Stimulated activated CD4-positive, alpha-beta T cell treated with anti-CD3 and anti-CD28 coated beads, Interleukin-15, amount 100 ng/mL, for 1 hour (primary cell): ENCODE measurements around the gene CAMSAP3.

Experiments
- DNase-seq, 2 donors: peaks; one replicate each; pipeline ENCODE4 v3.0.0-alpha.2; 2020; ENCODE audit warnings: low read depth in 1 of 2, low spot score in 1 of 2

CAMSAP3 gene, protein sequence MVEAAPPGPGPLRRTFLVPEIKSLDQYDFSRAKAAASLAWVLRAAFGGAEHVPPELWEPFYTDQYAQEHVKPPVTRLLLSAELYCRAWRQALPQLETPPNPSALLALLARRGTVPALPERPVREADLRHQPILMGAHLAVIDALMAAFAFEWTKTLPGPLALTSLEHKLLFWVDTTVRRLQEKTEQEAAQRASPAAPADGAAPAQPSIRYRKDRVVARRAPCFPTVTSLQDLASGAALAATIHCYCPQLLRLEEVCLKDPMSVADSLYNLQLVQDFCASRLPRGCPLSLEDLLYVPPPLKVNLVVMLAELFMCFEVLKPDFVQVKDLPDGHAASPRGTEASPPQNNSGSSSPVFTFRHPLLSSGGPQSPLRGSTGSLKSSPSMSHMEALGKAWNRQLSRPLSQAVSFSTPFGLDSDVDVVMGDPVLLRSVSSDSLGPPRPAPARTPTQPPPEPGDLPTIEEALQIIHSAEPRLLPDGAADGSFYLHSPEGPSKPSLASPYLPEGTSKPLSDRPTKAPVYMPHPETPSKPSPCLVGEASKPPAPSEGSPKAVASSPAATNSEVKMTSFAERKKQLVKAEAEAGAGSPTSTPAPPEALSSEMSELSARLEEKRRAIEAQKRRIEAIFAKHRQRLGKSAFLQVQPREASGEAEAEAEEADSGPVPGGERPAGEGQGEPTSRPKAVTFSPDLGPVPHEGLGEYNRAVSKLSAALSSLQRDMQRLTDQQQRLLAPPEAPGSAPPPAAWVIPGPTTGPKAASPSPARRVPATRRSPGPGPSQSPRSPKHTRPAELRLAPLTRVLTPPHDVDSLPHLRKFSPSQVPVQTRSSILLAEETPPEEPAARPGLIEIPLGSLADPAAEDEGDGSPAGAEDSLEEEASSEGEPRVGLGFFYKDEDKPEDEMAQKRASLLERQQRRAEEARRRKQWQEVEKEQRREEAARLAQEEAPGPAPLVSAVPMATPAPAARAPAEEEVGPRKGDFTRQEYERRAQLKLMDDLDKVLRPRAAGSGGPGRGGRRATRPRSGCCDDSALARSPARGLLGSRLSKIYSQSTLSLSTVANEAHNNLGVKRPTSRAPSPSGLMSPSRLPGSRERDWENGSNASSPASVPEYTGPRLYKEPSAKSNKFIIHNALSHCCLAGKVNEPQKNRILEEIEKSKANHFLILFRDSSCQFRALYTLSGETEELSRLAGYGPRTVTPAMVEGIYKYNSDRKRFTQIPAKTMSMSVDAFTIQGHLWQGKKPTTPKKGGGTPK

DNA sequence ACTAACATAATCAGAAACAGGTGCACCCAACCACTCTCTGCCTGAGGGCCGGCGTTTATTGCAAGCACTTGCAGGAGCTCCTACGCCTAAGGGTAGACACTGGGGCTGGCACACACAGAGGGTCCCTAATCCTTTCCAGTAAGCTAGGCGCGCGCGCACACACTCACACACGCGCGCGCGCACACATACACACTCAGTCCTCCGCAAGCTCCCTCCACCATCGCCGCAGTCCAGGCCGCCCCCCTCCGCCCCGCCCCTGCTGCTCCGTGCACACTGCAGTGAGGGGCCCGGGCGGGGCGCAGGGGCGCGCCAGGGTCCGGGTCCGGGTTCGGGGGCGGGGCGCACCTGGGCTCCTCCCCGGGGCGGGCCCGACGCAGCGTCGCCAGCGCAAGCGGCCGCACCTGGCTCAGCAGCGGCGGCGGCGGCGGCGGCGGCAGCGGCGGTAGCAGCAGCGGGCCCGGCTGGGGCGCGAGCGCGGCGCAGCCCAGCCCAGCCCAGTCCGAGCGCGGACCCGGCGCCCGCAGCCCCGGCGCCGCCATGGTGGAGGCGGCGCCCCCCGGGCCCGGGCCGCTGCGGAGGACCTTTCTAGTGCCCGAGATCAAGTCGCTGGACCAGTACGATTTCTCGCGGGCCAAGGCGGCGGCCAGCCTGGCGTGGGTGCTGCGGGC lies at the start of gene CAMSAP3:
Gene CAMSAP3 (plus strand): TSS at position 398 of the 668 bp plus-strand sequence. CDS start 140 bp downstream, at position 538.
- peak in 1 of 2 donors; percentile 39 for DNase-seq

DNA sequence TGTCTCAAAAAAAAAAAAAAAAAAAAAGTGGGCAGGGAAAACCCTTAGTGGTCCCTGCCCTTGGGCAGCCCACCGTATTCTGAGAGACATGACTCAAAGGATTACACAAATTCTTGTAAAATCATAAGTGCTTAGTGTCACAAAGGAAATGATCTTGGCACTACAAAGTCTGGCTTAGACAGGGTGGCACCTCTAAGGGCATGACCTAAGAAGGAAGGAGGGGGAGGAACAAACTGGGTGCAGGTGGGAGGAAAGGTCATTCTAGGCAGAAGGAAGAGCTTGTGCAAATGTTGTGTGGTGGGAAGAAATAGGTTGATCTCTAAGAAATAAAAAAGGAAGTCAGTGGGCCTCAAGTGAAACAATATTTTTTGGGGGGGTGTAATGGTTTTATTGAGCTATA lies 49.8 kb upstream of the CAMSAP3 start:
- DNase-seq = no peak

DNA sequence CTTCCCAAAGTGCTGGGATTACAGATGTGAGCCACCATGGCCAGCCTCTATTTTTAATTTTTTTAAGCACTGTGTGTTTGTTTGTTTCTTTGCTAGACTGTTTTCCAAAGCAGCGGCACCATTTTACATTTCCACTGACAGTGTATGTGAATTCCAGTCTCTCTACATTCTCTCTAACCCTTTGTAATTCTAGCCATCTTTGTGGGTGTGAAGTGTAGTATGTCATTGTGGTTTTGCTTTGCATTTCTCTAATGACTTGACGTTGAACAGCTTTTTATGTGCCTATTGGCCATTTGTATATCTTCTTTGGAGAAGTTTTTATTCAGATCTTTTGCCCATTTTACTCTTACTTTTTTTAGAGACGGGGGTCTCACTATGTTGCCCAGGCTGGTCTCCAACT lies 48.5 kb upstream of the CAMSAP3 start:
- no peak for DNase-seq

DNA sequence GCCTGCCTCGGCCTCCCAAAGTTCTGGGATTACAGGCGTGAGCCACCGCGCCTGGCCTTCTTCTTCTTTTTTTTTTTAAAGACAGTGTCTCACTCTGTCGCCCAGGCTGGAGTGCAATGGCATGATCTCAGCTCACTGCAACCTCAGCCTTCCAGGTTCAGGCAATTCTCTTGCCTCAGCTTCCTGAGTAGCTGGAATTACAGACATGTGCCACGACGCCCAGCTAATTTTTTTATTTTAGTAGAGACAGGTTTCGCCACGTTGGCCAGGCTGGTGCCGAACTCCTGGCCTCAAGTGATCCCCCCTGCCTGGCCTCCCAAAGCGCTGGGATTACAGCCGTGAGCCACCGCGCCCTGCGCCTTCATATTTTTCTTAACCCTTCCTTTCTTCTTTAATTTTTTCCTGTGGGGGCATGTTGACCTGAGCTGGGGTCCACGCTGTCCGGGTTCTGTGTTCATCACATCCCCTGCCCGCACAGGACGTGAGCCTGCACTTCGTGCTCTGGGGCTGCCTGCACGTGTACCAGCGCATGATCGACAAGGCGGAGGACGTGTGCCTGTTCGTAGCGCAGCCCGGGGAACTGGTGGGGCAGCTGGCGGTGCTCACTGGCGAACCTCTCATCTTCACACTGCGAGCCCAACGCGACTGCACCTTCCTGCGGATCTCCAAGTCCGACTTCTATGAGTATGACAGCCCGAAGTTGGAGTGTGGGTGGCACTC lies 46.1 kb upstream of the CAMSAP3 start:
- no peak for DNase-seq

DNA sequence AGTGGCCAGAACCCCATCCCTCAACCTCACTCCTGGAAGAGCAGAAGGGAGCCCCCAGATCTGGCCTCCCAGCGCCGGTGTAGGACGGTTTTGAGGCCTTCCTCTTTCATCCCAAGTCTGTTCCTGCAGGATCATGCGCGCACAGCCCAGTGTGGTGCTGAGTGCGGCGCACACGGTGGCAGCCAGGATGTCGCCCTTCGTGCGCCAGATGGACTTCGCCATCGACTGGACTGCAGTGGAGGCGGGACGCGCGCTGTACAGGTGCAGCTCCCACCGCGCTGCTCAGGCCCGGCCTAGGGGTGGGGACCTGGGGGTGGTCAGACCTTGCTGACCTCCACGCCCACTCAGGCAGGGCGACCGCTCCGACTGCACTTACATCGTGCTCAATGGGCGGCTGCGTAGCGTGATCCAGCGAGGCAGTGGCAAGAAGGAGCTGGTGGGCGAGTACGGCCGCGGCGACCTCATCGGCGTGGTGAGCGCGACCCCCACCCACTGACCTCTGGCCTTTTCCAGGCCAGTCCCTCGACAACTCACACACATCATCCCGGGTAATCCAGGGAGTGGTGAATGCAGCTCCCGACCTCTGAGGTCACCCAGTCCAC lies 45.4 kb upstream of the CAMSAP3 start:
- DNase-seq = no peak

DNA sequence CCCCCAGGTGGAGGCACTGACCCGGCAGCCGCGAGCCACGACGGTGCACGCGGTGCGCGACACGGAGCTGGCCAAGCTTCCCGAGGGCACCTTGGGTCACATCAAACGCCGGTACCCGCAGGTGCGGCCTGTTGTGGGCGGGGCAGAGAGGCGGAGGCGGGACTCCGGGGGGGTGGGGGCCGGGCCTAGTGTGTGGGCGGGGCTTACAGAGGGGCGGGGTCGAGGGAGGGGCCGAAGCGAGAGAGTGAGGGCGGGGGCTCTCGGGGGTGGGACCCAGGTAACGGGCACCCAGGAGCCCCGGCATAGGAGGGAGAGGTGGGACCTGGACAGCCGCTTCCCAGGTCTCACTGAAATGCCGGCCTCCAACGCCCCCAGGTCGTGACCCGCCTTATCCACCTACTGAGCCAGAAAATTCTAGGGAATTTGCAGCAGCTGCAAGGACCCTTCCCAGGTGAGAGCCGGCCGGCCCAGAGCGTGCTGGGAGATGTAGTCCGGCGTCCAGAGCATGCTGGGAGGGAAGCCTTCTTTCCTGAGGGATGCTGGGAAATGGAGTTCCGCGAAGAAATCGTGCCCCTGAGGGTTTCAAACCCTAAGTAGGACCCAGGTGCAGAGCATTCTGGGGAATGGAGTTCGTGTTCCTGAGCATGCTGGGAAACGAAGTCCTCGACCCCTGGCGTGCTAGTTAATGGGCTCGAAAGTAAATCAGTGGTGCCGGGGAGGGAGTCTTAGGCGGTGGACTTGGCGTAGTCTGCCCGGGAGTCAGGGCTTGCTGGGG lies 44.5 kb upstream of the CAMSAP3 start:
- no peak for DNase-seq

DNA sequence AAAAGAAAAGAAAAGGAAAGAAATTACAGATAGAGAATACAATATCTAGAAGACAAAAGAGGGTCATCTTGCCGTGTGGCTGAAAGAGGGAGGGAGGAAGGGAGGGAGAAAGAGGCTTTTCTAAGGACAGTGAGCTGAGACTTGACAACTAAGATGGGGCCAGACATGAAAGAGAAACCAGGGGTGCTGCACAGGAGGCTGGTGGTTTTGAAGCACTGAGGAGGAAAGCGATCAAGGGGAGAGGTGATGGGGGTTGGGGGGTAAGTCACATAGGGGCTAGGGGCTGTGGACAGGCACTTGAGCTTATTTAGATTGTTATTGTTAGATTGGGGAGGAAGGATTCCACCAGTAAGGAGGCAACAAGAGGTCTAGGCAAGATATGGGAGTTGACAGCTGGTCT lies 42.9 kb upstream of the CAMSAP3 start:
- DNase-seq = no peak

DNA sequence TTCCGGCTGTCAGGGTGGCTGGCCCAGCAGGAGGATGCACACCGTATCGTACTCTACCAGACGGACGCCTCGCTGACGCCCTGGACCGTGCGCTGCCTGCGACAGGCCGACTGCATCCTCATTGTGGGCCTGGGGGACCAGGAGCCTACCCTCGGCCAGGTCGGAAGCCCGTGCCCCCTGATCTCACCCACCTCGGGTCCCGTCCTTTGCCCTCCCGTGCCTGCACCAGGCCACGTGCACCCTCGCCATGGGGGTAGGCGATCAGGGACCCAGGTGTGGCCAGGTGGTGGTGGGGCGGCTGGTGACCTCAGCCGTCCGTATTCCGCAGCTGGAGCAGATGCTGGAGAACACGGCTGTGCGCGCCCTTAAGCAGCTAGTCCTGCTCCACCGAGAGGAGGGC lies 41.1 kb upstream of the CAMSAP3 start:
- DNase-seq = no peak

DNA sequence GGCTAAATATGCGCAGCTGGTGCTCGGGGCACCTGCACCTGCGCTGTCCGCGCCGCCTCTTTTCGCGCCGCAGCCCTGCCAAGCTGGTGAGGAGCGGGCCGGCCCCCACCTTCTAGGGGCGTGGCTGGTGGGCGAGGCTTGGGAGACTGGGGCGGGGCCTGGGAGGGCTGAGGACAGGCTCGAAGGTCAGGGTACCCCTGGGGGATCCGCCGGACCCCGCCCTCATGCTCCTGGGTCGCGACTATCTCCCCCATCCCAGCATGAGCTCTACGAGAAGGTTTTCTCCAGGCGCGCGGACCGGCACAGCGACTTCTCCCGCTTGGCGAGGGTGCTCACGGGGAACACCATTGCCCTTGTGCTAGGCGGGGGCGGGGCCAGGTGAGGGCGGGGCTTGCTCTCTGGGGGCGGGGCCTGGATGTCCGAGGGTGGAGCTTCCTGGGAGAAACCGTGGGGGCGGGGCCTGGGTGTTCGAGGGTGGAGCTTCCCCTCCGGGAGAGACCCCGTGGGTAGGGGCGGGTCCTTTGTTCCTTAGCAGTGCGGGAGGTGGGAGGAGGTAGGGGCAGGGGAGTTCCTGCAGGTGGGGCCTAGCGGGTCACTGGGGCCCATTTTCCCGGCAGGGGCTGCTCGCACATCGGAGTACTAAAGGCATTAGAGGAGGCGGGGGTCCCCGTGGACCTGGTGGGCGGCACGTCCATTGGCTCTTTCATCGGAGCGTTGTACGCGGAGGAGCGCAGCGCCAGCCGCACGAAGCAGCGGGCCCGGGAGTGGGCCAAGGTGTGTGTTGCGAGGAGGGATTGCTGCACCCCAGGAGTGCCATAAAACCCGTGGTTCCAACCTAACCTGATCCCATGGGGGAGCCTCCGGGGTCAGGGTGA lies 40.4 kb upstream of the CAMSAP3 start:
- DNase-seq = no peak

DNA sequence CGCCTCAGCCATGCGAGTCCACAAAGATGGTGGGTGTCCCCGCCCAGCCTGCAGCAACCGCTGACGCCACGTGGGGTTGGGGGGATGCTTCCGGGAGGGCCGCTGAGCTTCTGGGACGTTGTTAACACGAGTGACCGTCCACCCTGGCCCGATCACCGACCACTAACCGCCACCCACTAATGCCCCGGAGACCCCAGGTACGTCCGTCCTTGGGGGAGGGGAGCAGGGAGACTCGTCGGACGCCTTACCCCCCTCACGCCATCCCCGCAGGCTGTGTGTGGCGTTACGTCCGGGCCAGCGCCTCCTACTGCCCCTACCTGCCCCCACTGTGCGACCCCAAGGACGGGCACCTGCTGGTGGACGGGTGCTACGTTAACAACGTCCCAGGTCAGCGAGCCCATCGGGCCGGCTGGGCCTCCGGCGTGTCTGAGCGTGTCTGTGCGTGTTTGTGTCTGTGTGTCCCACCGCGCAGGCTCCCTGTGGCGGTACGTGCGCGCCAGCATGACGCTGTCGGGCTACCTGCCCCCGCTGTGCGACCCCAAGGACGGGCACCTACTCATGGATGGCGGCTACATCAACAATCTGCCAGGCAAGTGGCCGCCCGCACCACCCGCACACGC lies 38.9 kb upstream of the CAMSAP3 start:
- DNase-seq = no peak

DNA sequence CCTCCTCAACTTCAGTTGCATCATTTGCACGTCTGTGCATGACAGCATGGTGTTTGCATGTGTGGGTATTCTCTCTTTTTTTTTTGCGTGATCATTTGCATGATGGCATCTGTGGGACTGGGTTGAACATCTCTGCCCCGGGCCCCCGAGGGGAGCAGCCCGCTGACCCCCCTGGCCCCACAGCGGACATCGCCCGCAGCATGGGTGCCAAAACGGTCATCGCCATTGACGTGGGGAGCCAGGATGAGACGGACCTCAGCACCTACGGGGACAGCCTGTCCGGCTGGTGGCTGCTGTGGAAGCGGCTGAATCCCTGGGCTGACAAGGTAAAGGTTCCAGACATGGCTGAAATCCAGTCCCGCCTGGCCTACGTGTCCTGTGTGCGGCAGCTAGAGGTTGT lies 37.0 kb upstream of the CAMSAP3 start:
- no peak for DNase-seq

DNA sequence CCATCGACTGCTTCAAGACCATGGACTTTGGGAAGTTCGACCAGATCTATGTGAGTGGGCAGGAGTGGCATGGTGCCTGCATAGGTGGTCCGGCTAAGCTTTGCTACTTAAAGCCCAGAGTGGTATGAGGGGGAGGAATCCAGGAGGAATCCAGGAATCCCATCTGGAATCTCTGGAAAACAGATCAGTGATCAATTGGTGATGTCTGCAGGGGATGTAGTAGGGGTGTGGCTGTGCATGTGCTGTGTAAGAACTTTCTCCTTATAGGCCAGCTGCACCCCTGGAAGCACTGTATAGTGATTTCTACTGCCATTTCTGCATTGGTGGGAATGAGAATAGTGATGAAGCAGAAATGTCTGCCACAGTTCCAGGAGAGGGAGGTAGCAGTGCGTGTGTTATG lies 36.6 kb upstream of the CAMSAP3 start:
- no peak for DNase-seq

DNA sequence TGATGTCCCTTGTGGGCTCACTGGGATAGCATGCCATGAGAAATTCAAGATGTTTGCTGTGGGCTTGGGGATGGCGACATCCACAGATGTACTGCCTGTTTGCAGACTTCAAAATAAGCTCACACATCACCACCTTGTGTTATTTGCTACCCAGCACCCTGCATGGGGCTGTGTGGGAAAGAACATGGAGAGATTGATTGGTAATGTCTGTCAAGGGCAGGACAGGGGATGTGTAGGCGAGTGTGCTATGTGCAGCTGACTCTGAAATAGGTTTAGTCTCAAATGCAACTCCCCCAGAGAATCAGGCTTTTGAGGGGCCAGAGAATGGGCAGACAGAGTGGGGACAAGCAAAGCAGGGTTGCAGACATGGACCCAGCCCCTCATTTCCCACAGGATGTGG lies 35.4 kb upstream of the CAMSAP3 start:
- no peak for DNase-seq

DNA sequence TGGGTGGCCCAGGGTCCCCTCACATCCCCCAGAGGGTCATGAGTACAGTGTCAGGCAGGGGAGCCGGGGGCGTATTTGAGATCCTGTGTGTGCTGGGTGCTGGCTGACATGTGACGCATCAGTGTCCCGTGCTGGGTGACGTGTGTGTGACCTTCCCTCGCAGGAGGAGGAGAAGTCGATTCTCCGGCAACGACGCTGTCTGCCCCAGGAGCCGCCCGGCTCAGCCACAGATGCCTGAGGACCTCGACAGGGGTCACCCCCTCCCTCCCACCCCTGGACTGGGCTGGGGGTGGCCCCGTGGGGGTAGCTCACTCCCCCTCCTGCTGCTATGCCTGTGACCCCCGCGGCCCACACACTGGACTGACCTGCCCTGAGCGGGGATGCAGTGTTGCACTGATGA lies 34.3 kb upstream of the CAMSAP3 start:
- DNase-seq = no peak

DNA sequence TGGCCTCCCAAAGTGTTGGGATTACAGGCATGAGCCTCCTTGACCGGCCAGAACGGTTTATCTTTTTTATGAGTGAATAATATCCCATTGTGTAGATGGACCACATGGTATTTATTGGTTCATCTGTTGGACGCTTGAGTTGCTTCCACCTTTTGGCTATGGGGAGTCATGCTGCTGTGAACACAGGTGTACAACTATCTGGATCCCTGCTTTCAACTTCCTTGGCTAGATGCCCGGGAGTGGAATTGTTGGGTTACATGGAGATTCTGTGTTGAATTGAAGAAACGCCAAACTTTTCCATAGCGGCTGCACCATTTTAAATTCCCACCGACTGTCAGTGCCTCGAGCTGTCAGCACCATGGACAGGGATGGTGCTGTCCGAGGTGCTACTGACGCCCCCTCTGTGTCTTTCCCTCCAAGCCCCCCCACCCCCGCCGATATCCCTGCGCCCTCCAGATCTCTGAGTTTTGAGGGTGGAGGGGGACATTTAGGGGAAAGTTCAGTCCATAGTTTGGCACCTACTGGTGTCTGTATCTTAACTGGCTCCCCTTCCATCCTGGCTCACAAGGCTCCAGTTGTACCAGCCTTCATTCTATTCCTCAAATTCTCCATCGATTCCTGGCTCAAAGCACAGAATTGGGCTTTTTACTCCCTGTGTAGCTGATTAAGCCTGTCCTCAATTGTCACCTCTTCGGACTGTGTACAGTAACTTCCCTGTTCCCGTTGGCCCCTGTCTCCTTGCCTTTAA lies 32.8 kb upstream of the CAMSAP3 start:
- no peak for DNase-seq

DNA sequence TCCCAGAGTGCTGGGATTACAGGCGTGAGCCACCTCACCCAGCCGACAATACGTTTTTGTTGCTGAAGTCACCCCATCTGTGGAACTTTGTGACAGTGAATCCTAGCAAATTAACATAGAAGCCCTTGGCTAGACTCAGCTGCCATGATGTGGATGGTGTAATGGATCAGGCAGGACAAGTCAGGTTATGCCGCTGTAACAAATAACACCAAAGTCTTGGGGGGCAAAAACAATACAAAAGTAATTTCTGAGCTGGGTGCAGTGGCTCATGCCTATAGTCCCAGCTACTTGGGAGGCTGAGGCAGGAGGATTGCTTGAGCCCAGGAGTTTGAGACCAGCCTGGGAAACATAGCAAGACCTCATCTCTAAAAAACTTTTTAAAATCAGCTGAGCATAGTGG lies 30.8 kb upstream of the CAMSAP3 start:
- no peak for DNase-seq

DNA sequence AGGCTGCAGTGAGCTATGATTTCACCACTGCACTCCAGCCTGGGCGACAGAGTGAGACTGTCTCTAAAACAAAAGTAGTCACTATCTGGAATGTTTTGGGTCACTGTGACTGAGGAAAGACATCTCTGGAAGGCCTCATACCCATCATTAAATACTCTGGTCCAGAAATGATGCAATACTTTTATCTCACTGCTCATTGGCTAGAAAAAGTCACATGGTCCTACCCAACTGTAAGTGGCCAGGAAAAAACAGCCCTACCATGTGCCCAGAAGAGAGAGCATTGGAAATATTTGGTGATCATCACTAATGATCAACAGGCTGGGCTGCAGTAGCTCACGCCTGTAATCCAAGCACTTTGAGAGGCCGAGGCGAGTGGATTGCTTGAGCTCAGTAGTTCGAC lies 30.3 kb upstream of the CAMSAP3 start:
- DNase-seq = no peak
